ENCODE results near the gene WTIP. TPM values are rescaled to one million over a fixed set of nuclear protein-coding genes. Genes with fewer than 3 reads are reported as not detected.

WTIP gene
- total RNA-seq, 1 donor: 21.8 TPM

DNA sequence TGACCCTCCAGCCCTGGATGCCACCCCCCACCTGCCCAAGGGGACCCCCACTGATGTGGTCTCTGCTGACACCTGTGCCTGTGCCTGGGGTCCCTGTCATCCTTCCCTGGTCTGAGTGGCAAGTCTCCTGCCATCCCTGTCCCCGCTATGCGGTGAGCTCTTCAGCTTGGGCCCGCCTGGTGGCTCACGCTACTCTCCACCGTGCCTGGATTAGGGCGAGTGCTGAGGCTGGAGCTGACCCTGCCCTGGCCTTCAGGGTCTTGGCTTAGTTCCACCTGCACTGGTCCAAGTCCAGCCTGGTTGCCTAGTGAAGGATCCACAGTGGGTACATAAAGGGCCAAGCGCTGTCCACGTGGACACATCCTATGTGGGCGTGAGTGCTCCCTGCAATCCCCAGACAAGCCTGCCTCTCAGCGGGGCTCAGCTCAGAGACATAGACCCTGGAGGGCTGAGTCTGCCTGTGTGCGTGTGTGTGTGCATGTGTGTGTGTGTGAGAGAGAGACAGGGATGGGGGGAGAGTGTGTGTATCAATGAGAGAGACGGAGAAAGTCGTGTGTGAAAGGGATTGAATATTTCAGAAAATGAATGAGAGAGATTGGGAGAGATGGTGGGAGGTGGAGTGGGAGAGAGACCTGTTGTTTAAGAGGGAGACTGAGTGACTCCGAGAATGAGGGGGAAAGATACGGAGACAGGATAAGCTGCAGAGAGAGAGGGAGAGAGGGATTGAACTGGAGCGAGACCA is 22.1 kb downstream of the WTIP start:
- TF ChIP-seq, protein P1, sequence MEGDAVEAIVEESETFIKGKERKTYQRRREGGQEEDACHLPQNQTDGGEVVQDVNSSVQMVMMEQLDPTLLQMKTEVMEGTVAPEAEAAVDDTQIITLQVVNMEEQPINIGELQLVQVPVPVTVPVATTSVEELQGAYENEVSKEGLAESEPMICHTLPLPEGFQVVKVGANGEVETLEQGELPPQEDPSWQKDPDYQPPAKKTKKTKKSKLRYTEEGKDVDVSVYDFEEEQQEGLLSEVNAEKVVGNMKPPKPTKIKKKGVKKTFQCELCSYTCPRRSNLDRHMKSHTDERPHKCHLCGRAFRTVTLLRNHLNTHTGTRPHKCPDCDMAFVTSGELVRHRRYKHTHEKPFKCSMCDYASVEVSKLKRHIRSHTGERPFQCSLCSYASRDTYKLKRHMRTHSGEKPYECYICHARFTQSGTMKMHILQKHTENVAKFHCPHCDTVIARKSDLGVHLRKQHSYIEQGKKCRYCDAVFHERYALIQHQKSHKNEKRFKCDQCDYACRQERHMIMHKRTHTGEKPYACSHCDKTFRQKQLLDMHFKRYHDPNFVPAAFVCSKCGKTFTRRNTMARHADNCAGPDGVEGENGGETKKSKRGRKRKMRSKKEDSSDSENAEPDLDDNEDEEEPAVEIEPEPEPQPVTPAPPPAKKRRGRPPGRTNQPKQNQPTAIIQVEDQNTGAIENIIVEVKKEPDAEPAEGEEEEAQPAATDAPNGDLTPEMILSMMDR (IDR thresholded peaks at IDR 0.05; ENCODE audit: insufficient read depth, low read length): no peak
- no peak for DNase-seq (ENCODE audit: low read depth)
- no peak overlapping the region for H3K4me3 ChIP-seq (ENCODE audit: low read depth, low read length)

DNA sequence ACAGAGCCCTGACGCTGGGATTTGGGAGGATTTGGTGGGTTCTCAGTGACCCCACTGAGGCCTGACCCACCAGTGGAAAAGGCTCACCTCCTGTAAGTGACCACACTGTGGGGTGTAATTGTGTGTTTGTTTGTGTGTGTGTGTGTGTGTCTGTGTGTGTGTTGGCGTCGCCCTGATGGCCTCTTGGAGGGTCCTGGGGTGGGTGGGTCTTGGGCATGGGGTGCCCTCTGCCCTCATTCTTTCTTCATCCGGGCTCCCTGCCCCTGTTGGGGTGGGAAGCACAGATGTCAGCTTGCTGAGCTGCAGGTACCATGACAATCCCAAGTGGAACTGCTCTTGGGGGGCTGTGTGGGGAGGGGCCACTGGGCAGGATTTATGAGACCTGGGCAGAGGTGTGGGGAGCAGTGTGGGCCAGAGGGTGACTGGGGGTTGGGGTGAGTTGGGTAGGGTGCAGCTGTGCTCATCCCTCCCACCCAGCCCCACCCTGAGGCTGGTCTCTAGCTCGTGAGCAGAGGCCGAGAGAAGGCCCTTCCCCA is 22.8 kb downstream of the WTIP start:
- no peak overlapping the region for H3K4me3 ChIP-seq (ENCODE audit: low read depth, low read length)
- TF ChIP-seq, protein P1 (IDR thresholded peaks at IDR 0.05; ENCODE audit: insufficient read depth, low read length): no peak
- no peak for DNase-seq (ENCODE audit: low read depth)

DNA sequence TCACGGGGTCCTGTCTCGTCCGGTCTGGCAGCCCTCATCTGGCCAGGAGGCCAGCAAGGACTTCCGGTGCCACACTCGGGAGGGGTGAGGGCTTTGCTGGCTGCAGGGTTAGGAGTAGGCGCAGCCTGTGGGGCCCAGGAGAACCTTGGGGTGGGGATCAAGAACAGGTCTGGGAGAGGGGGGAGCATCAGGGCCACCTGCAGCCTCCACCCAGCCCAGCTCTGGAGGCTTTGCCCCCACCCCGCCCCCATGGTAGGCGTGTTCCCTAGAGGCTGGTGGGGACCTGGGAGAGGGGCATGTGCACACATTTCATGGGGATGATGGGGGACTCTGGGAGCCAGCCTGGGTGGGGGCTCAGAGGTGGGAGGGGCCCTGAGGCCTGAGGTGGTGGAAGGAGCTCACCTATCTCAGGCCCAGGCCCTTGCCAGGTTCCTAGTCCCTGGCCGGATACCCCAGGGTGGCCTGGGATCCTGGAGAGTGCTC is 23.3 kb downstream of the WTIP start:
- no peak for DNase-seq (ENCODE audit: low read depth)
- TF ChIP-seq, protein P1 (IDR thresholded peaks at IDR 0.05; ENCODE audit: insufficient read depth, low read length): no peak
- H3K4me3 ChIP-seq (ENCODE audit: low read depth, low read length): no peak overlapping the region

DNA sequence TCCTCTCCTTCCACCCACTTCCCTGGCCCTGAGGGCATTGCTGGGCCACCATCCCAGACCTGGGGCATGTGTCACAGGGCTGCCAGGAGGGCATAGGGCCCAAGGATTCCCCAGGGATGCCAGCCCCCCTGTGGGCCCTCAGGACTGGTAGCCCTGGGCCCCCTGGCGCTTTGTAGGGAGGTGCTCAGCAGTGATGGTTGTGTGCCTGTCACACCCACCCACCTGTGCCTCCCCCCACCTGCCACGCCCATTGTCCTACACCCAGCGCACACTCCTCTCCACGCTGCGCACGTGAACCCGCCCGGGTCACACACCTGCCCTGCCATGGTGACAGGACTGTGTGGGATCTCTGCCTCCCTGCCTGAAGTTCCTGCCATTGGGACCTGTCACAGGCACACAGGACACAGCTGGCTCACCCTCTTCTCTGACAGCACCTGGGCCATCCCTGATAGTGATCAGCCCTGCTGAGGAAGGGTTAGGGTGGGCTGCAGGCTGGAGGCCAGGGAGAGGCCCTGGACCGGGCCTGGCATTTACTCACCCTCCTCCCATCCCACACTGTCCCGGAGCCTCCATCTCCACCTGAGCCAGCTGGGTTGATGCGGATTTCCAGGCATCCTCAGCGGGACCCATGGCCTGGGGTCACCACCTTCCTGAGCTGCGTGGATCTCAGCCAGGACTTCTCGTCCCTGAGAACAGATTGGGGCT is 23.9 kb downstream of the WTIP start:
- TF ChIP-seq, protein P1 (IDR thresholded peaks at IDR 0.05; ENCODE audit: insufficient read depth, low read length): no peak
- no peak for DNase-seq (ENCODE audit: low read depth)
- H3K4me3 ChIP-seq (ENCODE audit: low read depth, low read length): no peak overlapping the region

DNA sequence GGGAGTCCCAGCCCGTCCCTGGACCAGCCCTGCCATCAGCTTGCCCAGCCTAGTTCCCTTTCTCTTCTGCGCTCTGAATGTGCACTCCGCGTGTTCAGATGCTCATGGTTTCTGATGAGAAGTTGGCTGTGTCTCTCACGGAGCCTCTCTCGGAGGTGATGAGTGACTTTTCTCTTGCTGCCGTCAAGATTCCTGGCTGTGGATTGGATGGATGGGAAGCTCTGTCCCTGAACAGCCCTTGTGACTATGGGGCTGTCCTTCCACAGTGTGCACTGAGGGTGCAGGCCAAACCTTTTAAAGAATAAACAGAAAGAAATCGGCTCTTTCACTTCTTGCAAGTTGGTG is 24.4 kb downstream of the WTIP start:
- no peak for DNase-seq (ENCODE audit: low read depth)
- TF ChIP-seq, protein P1 (IDR thresholded peaks at IDR 0.05; ENCODE audit: insufficient read depth, low read length): no peak
- H3K4me3 ChIP-seq (ENCODE audit: low read depth, low read length): no peak overlapping the region

DNA sequence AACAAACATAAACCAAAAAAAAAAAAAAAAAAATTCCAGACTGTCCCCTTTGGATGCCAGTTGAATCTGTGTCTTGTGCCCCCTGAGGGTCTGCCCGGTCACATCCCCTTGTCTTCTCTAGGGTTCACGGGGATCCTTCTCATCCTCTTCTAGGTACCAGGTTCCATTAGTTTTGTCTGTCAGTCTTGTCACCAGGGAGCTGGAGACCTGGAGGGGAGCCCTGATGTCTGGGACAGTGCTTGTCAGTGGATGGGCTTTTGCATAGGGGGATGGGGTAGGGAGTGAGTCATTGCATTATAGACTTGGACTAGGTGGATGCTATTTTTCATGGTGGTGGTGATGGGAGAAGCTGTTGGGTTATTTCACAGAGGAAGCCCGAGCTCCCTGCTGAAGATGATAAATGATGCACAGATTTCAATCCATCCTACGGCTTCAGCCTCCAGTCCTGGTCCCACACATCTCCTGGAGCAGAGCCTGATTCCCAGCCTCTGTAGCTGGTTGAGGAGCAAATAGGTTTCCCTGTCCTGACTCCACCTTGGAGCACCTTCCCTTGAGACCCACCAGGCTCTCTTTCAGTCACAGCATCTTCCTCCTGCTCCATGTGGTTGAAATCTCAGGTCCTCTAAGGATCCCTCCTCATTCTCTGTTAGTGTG is 26.0 kb downstream of the WTIP start:
- H3K4me3 ChIP-seq (ENCODE audit: low read depth, low read length): no peak overlapping the region
- TF ChIP-seq, protein P1 (IDR thresholded peaks at IDR 0.05; ENCODE audit: insufficient read depth, low read length): no peak
- DNase-seq (ENCODE audit: low read depth): no peak

All from fibroblast of the aortic adventitia (primary cell).